Measurements from ENCODE around the gene LRP2.

DNA sequence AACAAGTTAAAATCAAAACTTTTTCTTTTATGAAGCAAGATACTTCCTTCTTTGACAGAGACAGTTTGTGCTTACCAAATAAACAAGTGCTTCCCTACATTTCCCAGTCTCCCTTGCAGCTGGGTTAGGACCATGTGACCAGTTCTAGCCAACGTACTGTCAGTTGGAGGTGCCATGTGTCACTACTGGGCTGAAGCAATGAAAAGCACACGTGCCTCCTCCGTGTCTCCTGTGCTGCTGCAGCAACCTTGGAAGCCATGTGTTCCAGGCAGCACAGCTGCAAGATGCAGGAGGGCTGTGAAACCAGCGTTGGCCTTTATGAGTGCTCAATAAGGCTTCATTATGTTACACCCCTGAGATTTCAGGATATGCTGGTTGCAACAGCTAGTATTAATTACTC lies 199.7 kb downstream of the LRP2 start:
- TF ChIP-seq POLR2A (IDR thresholded peaks at IDR 0.05) = no peak
- TF ChIP-seq, protein P1, sequence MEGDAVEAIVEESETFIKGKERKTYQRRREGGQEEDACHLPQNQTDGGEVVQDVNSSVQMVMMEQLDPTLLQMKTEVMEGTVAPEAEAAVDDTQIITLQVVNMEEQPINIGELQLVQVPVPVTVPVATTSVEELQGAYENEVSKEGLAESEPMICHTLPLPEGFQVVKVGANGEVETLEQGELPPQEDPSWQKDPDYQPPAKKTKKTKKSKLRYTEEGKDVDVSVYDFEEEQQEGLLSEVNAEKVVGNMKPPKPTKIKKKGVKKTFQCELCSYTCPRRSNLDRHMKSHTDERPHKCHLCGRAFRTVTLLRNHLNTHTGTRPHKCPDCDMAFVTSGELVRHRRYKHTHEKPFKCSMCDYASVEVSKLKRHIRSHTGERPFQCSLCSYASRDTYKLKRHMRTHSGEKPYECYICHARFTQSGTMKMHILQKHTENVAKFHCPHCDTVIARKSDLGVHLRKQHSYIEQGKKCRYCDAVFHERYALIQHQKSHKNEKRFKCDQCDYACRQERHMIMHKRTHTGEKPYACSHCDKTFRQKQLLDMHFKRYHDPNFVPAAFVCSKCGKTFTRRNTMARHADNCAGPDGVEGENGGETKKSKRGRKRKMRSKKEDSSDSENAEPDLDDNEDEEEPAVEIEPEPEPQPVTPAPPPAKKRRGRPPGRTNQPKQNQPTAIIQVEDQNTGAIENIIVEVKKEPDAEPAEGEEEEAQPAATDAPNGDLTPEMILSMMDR (IDR thresholded peaks at IDR 0.05) = no peak
